ENCODE results near the gene EHF.

GRCh38 chr11:34658071-34659015, 37.5 kb downstream of the EHF start:
- no peak for TF ChIP-seq CTCF (IDR thresholded peaks at IDR 0.05)
- TF ChIP-seq POLR2AphosphoS5 (IDR thresholded peaks at IDR 0.05) = no peak
- no peak for TF ChIP-seq EP300 (IDR thresholded peaks at IDR 0.05)

Measured in stomach (tissue), 4 donors.